ENCODE data around the gene CPA1.
A peak's percentile ranks its signal among the peaks of the same experiment; 100 is the strongest.

The CPA1 gene

GRCh38 chr7:130387306-130387627, 7.0 kb downstream of the CPA1 start:
- TF ChIP-seq, protein P1, sequence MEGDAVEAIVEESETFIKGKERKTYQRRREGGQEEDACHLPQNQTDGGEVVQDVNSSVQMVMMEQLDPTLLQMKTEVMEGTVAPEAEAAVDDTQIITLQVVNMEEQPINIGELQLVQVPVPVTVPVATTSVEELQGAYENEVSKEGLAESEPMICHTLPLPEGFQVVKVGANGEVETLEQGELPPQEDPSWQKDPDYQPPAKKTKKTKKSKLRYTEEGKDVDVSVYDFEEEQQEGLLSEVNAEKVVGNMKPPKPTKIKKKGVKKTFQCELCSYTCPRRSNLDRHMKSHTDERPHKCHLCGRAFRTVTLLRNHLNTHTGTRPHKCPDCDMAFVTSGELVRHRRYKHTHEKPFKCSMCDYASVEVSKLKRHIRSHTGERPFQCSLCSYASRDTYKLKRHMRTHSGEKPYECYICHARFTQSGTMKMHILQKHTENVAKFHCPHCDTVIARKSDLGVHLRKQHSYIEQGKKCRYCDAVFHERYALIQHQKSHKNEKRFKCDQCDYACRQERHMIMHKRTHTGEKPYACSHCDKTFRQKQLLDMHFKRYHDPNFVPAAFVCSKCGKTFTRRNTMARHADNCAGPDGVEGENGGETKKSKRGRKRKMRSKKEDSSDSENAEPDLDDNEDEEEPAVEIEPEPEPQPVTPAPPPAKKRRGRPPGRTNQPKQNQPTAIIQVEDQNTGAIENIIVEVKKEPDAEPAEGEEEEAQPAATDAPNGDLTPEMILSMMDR (conservative IDR thresholded peaks at IDR 0.05; ENCODE audit: low read depth, low read length): no peak
- DNase-seq (ENCODE audit: low read depth): no peak

GRCh38 chr7:130387628-130388403, 7.5 kb downstream of the CPA1 start:
- peak; percentile 52 for DNase-seq (ENCODE audit: low read depth)
- H3K4me3 ChIP-seq (ENCODE audit: low read length): no peak overlapping the region
- TF ChIP-seq, protein P1 (conservative IDR thresholded peaks at IDR 0.05; ENCODE audit: low read depth, low read length): no peak

More at GRCh38 chr7:130387306-130387627, 7.0 kb downstream of the CPA1 start:
- H3K4me3 ChIP-seq (ENCODE audit: low read length): no peak overlapping the region

GRCh38 chr7:130388671-130389070, 8.4 kb downstream of the CPA1 start:
- TF ChIP-seq, protein P1 (conservative IDR thresholded peaks at IDR 0.05; ENCODE audit: low read depth, low read length): no peak

GRCh38 chr7:130390486-130390885, 10.2 kb downstream of the CPA1 start:
- no peak for DNase-seq (ENCODE audit: low read depth)
- TF ChIP-seq, protein P1 (conservative IDR thresholded peaks at IDR 0.05; ENCODE audit: low read depth, low read length): no peak
- H3K4me3 ChIP-seq (ENCODE audit: low read length): no peak overlapping the region

More at GRCh38 chr7:130388671-130389070, 8.4 kb downstream of the CPA1 start:
- no peak overlapping the region for H3K4me3 ChIP-seq (ENCODE audit: low read length)
- DNase-seq (ENCODE audit: low read depth): no peak

DNA sequence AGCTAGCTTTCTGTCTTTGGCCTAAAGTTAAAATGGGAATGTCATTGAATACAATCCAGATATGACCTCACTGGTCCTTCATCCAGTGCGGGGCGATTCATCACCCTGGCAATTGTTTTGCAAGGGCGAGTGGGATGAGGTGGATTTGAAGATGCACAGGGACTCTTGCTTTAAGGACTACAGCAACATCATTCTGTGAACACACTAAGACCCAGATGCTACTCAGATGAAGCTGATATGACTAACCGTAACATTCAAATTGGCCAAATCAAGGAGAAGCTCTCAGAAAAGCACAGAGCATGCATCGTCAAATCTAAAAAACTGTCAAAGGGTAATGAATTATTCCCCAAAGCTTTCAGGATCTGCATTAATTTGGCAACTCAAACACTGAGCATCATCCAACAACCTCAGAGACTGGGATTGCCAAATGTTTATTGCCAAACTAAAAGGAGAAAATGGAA, 12.8 kb downstream of the CPA1 start:
- no peak overlapping the region for H3K4me3 ChIP-seq (ENCODE audit: low read length)
- DNase-seq (ENCODE audit: low read depth): no peak
- TF ChIP-seq, protein P1 (conservative IDR thresholded peaks at IDR 0.05; ENCODE audit: low read depth, low read length): no peak

- H3K4me3 ChIP-seq (ENCODE audit: low read length): no peak overlapping the region
- DNase-seq (ENCODE audit: low read depth): no peak
- TF ChIP-seq, protein P1 (conservative IDR thresholded peaks at IDR 0.05; ENCODE audit: low read depth, low read length): no peak
These were observed 13.6 kb downstream of the CPA1 start for GRCh38 chr7:130393841-130394411.
